ENCODE measurements around the gene CARNS1.

The CARNS1 gene

DNA sequence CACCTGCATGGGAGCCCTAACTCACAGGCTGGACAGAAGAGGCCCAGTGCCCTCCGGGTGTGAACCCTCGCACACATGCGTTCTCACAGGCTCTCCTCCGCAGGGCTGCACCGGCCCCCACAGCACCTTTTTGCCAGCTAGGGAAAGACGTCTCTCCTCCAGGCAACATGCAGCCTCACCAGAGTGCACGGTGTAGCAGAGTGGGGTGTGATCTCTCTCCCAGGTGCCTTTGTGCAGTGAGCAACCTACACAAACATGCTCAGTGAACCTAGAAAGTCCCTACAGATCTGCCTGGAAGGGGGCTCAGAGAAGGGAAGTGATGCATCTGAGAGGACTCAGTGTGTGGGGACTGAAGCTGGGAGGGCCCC lies 3.7 kb upstream of the CARNS1 start:
- no peak overlapping the region for H3K4me3 ChIP-seq (replicated peaks; ENCODE audit: insufficient read depth, low read length)
- DNase-seq (ENCODE audit: low read depth in 1 of 2, low spot score in 1 of 2): no peak
- no peak overlapping the region for H3K27ac ChIP-seq (replicated peaks)
- H3K27me3 ChIP-seq (ENCODE audit: insufficient read depth, poor library complexity, severe bottlenecking): no peaks in the 10 kb centered on the region
- TF ChIP-seq REST (IDR thresholded peaks at IDR 0.05; ENCODE audit: insufficient replicate concordance, low read depth) (no peak), GABPA (IDR thresholded peaks at IDR 0.05; ENCODE audit: low read depth) (no peak), SPI1 (IDR thresholded peaks at IDR 0.05; ENCODE audit: borderline replicate concordance, low read depth) (no peak)

DNA sequence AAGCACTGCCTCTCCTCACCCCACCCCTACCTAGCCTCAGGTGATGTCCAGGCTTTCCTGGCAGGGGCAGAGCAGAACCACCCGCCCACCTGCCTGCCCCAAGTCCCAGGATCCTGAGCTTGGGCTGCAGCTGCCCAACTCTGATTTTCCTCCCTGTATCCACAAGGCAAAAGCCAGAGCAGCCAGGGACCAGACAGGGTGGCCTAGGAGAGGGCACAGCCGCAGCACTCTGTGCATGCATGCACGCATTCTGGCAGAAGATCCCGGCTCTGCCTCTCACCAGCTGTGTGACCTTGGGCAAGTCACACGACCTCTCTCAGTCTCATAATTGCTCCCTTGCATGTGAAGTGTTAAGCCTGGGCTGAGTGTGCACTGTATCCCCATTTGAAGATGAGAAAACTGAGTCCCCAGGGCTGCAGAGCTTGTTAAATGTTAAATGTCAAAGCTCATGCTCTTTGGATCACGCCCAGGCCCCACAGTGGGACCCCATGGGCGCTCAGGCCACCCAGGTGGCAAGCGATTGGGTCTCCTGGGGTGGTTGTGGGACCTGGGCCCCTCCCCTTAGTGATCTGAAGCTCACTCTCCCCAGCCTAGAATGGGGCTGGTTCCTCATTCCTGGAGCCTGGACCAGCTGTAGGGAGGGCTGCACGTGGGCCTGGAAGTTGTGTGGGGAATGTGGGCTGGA lies 2.8 kb upstream of the CARNS1 start:
- DNase-seq (ENCODE audit: low read depth in 1 of 2, low spot score in 1 of 2): no peak
- H3K4me3 ChIP-seq (replicated peaks; ENCODE audit: insufficient read depth, low read length): no peak overlapping the region
- H3K27ac ChIP-seq (replicated peaks): no peak overlapping the region
- TF ChIP-seq POLR2AphosphoS5 (IDR thresholded peaks at IDR 0.05; ENCODE audit: low read depth): no peak
- no peak for TF ChIP-seq GABPA (IDR thresholded peaks at IDR 0.05; ENCODE audit: low read depth)
- TF ChIP-seq SPI1 (IDR thresholded peaks at IDR 0.05; ENCODE audit: borderline replicate concordance, low read depth): no peak
- TF ChIP-seq CTCF (IDR thresholded peaks at IDR 0.05; ENCODE audit: insufficient read depth, low read length): no peak
- no peak for TF ChIP-seq REST (IDR thresholded peaks at IDR 0.05; ENCODE audit: insufficient replicate concordance, low read depth)
- no peaks in the 10 kb centered on the region for H3K27me3 ChIP-seq (ENCODE audit: insufficient read depth, poor library complexity, severe bottlenecking)

DNA sequence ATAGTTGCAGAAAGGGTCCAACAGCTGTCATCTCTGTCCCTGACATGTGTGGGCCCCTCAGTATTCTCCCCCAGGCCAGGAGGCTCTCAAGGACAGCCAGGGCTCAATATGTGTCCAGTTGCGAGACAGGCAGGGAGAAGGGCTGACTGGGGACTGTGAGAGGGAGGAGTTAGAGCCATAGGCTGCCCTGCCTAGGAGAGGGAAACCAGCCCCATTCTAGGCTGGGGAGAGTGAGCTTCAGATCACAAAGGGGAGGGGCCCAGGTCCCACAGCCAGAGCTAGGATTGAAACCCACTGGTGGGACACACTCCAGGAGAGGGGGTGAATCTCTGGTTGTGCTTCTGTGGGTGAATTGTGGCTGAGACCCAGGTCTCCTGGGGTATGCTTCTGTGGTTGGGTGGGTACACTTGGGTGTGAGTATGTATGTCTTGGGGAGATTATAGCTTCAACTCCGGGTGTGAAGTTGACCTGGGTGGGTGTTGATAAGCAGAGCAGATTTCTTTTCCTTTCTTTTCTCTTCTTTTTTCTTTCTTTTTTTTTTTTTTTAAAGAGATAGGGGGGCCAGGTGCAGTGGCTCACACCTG lies 2.1 kb upstream of the CARNS1 start:
- Histone ChIP-seq H3K27ac (replicated peaks) (no peak overlapping the region), H3K4me3 (replicated peaks; ENCODE audit: insufficient read depth, low read length) (no peak overlapping the region), H3K27me3 (ENCODE audit: insufficient read depth, poor library complexity, severe bottlenecking) (no peaks in the 10 kb centered on the region)
- DNase-seq (ENCODE audit: low read depth in 1 of 2, low spot score in 1 of 2): no peak
- TF ChIP-seq REST (IDR thresholded peaks at IDR 0.05; ENCODE audit: insufficient replicate concordance, low read depth) (no peak), CTCF (IDR thresholded peaks at IDR 0.05; ENCODE audit: insufficient read depth, low read length) (no peak), GABPA (IDR thresholded peaks at IDR 0.05; ENCODE audit: low read depth) (no peak)

All from HL-60 (cell line).